Fibroblast of lung (primary cell): ENCODE results near the gene ERFL. TPM values are rescaled to one million over a fixed set of nuclear protein-coding genes. Genes with fewer than 3 reads are reported as not detected.
A peak's percentile ranks its signal among the peaks of the same experiment; 100 is the strongest.

Experiments used
- DNase-seq, 2 donors: peaks; one replicate each; pipeline versions ENCODE4 v3.0.0 to v3.0.0-alpha.2; 2010; ENCODE audit warnings: low read depth in 2 of 2
- H2AFZ ChIP-seq: 2 replicates; pipeline ENCODE4 v1.5.1; 2012; ENCODE audit warnings: low read length, control low read depth, inconsistent platforms
- H3K27ac ChIP-seq: 2 replicates; pipeline ENCODE4 v1.5.1; 2011; ENCODE audit warnings: low read length, control low read depth; ENCODE audit not compliant: insufficient read depth
- H3K27me3 ChIP-seq: 2 replicates; pipeline ENCODE4 v1.5.1; 2011; ENCODE audit warnings: mild to moderate bottlenecking, low read length; ENCODE audit not compliant: control insufficient read depth, insufficient read depth
- H3K36me3 ChIP-seq: 2 replicates; pipeline ENCODE4 v1.5.1; 2011; ENCODE audit warnings: low read length; ENCODE audit not compliant: control insufficient read depth, insufficient read depth
- H3K4me1 ChIP-seq: 2 replicates; pipeline ENCODE4 v1.5.1; 2011; ENCODE audit warnings: low read length; ENCODE audit not compliant: control insufficient read depth, insufficient read depth; ENCODE audit errors: extremely low read depth
- H3K4me2 ChIP-seq: 2 replicates; pipeline ENCODE4 v1.5.1; 2011; ENCODE audit warnings: low read length, control low read depth; ENCODE audit not compliant: insufficient read depth; ENCODE audit errors: extremely low read depth
- H3K4me3 ChIP-seq, 4 experiments: fragments of 200-600 bp in 1 of 4; sonication (generic) in 1 of 4; replicated peaks in 1 of 4; 2 replicates each; pipeline ENCODE4 v1.5.1; 2011 to 2016; ENCODE audit warnings: low read length in 4 of 4, low read depth in 3 of 4, mild to moderate bottlenecking in 3 of 4, control low read depth in 2 of 4, inconsistent platforms in 1 of 4, mixed read lengths in 1 of 4; ENCODE audit not compliant: insufficient read depth in 1 of 4; ENCODE audit errors: control extremely low read depth in 1 of 4
- H3K79me2 ChIP-seq: 2 replicates; pipeline ENCODE4 v1.5.1; 2012; ENCODE audit warnings: mild to moderate bottlenecking, low read length, inconsistent platforms; ENCODE audit not compliant: control insufficient read depth, insufficient read depth
- H3K9ac ChIP-seq: 2 replicates; pipeline ENCODE4 v1.5.1; 2011; ENCODE audit warnings: mild to moderate bottlenecking, low read length, control low read depth; ENCODE audit not compliant: insufficient read depth
- H3K9me3 ChIP-seq: 2 replicates; pipeline ENCODE4 v1.5.1; 2012; ENCODE audit warnings: low read depth, low read length; ENCODE audit not compliant: control insufficient read depth, insufficient read depth
- H4K20me1 ChIP-seq: 2 replicates; pipeline ENCODE4 v1.5.1; 2011; ENCODE audit warnings: low read length; ENCODE audit not compliant: control insufficient read depth, insufficient read depth; ENCODE audit errors: extremely low read depth
- EZH2 ChIP-seq: IDR thresholded peaks from 2 replicates; pipeline ENCODE4 v1.5.1; 2012; ENCODE audit warnings: low read length, control low read depth, mild to moderate bottlenecking; ENCODE audit errors: missing control alignments
- polyA plus RNA-seq, 2 donors: library from polyadenylated mRNA; depleted of rRNA in 1 of 2; stranded (reverse) in 1 of 2; unstranded in 1 of 2; fragments of >200 nt; gene quantifications; 2 replicates each; pipeline ENCODE4 v1.2.1, GENCODE V29; 2011 to 2012; ENCODE audit warnings: missing spikeins in 1 of 2
- total RNA-seq: library from RNA; depleted of rRNA; stranded (reverse); fragments of >200 nt; gene quantifications from 2 replicates; pipeline ENCODE4 v1.2.1, GENCODE V29; 2014
- TF ChIP-seq, protein P1 (sequence below), 2 donors: IDR thresholded peaks in 1 of 2; conservative IDR thresholded peaks in 1 of 2; 1 replicate in 1 of 2; 2 replicates in 1 of 2; pipeline ENCODE4 v1.5.1; 2011 to 2012; ENCODE audit warnings: low read length in 2 of 2, control low read depth in 1 of 2, inconsistent platforms in 1 of 2, low read depth in 1 of 2, mild to moderate bottlenecking in 1 of 2

ERFL gene
- total and polyA plus RNA-seq, 2 donors (not counting 1 experiment from before 2014, with no cell fraction given), result under 0.01 to 0.03 TPM

- Histone ChIP-seq H4K20me1 (no peaks in the 10 kb centered on the region), H2AFZ (no peak overlapping the region), H3K36me3 (no peaks in the 10 kb centered on the region), H3K27ac (no peak overlapping the region), H3K79me2 (no peaks in the 10 kb centered on the region), H3K9me3 (no peaks in the 10 kb centered on the region), H3K27me3 (peaks cover 67% of the 10 kb centered on the region), H3K4me1 (peaks cover 12% of the 10 kb centered on the region), H3K4me3 (no peak overlapping the region), H3K9ac (no peak overlapping the region), H3K4me2 (peak overlapping the region; percentile 44)
- peak; percentile 88 for TF ChIP-seq EZH2
- TF ChIP-seq, protein P1, sequence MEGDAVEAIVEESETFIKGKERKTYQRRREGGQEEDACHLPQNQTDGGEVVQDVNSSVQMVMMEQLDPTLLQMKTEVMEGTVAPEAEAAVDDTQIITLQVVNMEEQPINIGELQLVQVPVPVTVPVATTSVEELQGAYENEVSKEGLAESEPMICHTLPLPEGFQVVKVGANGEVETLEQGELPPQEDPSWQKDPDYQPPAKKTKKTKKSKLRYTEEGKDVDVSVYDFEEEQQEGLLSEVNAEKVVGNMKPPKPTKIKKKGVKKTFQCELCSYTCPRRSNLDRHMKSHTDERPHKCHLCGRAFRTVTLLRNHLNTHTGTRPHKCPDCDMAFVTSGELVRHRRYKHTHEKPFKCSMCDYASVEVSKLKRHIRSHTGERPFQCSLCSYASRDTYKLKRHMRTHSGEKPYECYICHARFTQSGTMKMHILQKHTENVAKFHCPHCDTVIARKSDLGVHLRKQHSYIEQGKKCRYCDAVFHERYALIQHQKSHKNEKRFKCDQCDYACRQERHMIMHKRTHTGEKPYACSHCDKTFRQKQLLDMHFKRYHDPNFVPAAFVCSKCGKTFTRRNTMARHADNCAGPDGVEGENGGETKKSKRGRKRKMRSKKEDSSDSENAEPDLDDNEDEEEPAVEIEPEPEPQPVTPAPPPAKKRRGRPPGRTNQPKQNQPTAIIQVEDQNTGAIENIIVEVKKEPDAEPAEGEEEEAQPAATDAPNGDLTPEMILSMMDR (conservative IDR thresholded peaks at IDR 0.05 in 1 of 2, IDR thresholded peaks at IDR 0.05 in 1 of 2; ENCODE audit: low read depth in 1 of 2, low read length in 2 of 2), result no peak
- no peak for DNase-seq
These were observed 4.6 kb upstream of the ERFL start for GRCh38 chr19:41932720-41933332.

- H3K27ac ChIP-seq, result no peak overlapping the region
- no peaks in the 10 kb centered on the region for H3K9me3 ChIP-seq
- TF ChIP-seq EZH2, result no peak
- TF ChIP-seq, protein P1 (conservative IDR thresholded peaks at IDR 0.05 in 1 of 2, IDR thresholded peaks at IDR 0.05 in 1 of 2; ENCODE audit: low read depth in 1 of 2, low read length in 2 of 2), result no peak
- peaks cover 12% of the 10 kb centered on the region for H3K4me1 ChIP-seq
- H4K20me1 ChIP-seq, result no peaks in the 10 kb centered on the region
- H3K27me3 ChIP-seq, result peaks cover 70% of the 10 kb centered on the region
- H3K79me2 ChIP-seq, result no peaks in the 10 kb centered on the region
- H3K4me2 ChIP-seq, result no peak overlapping the region
- H3K4me3 ChIP-seq, result no peak overlapping the region
- no peaks in the 10 kb centered on the region for H3K36me3 ChIP-seq
- H3K9ac ChIP-seq, result no peak overlapping the region
- H2AFZ ChIP-seq, result no peak overlapping the region
- DNase-seq, result no peak
These were observed 4.0 kb upstream of the ERFL start for GRCh38 chr19:41932259-41932719.

- TF ChIP-seq, protein P1 (conservative IDR thresholded peaks at IDR 0.05 in 1 of 2, IDR thresholded peaks at IDR 0.05 in 1 of 2; ENCODE audit: low read depth in 1 of 2, low read length in 2 of 2), result peak; percentile 15 to 44
- TF ChIP-seq EZH2, result no peak
- H3K27me3 ChIP-seq, result peaks cover 76% of the 10 kb centered on the region
- no peak for DNase-seq
These were observed 2.8 kb upstream of the ERFL start for GRCh38 chr19:41930926-41931592.

More at GRCh38 chr19:41930926-41931592, 2.8 kb upstream of the ERFL start:
- H3K4me1 ChIP-seq, result peaks cover 6% of the 10 kb centered on the region
- no peaks in the 10 kb centered on the region for H3K9me3 ChIP-seq
- H3K4me3 ChIP-seq, result no peak overlapping the region
- no peak overlapping the region for H3K4me2 ChIP-seq
- no peak overlapping the region for H3K9ac ChIP-seq
- no peak overlapping the region for H3K27ac ChIP-seq
- no peak overlapping the region for H2AFZ ChIP-seq
- H4K20me1 ChIP-seq, result no peaks in the 10 kb centered on the region
- no peaks in the 10 kb centered on the region for H3K36me3 ChIP-seq
- no peaks in the 10 kb centered on the region for H3K79me2 ChIP-seq
